ENCODE data around the gene CHRFAM7A.
"Not testable (repeated sequence)": the region's sequence is repeated elsewhere in the genome, so short reads cannot be mapped to it uniquely, and the experiment has no call there.

Gene CHRFAM7A

DNA sequence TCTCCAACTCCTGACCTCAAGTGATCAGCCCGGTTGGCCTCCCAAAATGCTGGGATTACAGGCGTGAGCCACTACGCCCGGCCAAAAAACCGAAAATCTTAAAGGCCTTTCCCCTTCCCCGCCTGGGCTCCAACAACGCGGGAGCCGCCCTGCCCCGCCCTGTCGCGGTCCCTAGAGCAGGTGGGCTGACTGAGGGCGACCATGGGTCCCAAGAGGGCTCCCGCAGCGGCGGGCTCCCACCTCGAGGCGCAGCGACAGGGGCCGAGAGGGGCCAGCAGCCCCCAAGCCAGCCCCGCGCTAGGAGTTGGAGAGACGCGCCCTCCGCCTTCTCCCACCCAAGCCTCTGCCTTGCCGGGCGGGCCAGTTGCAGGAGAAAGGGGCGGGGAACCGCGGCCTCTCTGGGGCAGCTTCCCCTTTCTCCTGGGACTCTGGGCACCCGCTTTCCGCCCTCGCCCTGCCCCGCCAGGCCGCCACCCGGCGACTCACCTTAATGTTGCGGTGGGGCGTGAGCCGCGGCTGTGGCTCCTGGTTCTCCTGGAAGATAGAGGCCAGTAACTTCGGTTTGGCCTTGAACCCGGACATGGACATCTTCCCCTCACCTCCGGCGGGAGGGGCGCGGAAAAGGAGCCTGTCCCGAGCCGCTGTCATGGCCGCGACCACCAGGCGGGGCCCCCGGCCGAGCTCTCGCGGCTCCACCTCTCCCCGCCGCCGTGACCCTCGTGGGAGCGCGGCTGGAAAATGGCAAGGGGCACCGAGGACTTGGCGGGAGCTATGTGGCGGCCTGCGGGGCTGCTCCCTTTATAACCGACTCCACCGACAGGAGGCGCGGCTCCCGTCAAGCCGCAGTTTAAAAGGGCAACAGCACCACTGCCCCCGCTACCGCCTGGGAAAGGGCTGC is at the start of gene CHRFAM7A:
TSS of gene CHRFAM7A (minus strand) at position 775 of the 898 bp plus-strand sequence. CDS start 10,189 bp downstream, outside the sequence.
- DNase-seq: not testable (repeated sequence)

GRCh38 chr15:30438348-30438747 is 45.0 kb upstream of the CHRFAM7A start:
- not testable (repeated sequence) for DNase-seq

DNA sequence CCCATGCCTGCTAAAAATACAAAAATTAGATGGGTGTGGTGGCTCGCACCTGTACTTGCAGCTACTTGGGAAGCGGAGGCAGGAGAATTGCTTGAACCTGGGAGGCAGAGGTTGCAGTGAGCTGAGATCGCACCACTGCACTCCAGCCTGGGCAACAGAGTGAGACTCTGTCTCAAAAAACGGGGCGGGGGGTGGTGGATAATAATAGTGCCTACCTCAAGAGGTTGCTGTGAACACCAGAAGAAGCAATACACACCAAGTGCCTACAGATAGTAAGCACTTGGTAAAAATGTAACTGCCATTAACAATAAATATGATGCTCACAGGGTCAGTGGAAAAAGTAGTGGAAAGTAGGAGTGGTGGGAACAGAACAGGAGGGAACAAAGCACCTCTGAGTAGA is 42.5 kb upstream of the CHRFAM7A start:
- DNase-seq: not testable (repeated sequence)

DNA sequence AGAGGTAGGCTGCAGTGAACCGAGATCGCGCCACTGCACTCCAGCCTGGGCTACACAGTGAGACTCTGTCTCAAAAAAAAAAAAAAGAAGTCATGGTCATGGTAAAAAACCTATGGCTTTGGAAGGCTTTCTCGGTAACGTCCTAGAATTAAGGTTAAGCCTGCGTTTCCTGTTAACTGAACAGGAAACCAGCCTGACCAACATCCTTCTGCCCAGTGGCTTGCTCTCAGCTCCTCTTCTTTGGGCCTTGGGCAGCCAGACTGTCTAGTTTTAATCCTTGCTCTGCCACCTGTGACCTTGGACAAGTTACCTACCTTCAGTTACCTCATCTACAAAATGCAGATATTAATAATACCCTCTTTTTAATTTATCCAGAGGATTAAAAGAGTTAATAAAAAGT is 27.4 kb upstream of the CHRFAM7A start:
- not testable (repeated sequence) for DNase-seq

- DNase-seq: not testable (repeated sequence)
These were observed 20.8 kb upstream of the CHRFAM7A start, which contains the start of gene GOLGA8R for GRCh38 chr15:30414160-30414559. Gene GOLGA8R (minus strand): TSS chr15:30414260. CDS start chr15:30414162, 98 bp downstream.

DNA sequence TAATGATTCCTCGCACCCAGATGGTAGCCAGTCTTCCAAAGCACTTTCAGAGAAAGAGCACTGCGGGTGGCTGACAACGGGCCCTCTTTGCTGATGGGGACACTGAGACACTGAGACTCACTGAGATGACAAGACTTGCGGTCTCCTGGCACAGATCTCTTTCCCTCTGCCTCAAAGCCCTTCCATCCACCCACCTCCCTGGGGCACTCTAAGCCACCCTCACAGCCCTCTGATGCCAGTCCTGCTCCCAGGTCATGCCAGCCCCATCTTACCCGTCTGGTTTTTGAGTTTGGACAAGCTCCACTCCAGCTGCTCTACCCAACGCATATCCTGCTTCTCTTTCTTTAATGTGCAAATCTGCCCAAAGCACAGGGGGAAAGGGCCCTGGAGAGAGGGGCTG is 14.3 kb upstream of the CHRFAM7A start:
- DNase-seq: not testable (repeated sequence)

DNA sequence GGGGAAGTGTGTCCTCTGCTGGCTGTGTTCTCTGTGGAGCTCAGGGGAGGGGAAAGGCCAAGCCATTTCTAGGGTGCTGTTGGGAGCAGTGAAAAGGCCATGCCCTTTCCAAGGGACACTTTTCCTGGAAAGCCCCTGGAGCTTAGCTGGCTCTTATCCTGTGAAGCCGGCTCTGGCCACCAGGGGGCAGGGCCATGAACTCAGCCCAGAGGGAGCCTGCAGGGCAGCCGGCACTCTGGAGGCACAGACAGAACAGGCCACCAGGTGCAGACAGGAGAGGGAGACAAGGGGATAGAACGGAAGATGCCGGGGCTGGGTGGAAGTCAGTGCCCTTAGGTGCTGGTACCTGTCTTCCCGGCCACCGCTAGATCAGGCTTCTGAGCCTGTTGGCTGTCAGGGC is 5.6 kb upstream of the CHRFAM7A start:
- peak; percentile 41 for DNase-seq

GRCh38 chr15:30393664-30393991 is 288 bp upstream of the CHRFAM7A start:
- DNase-seq: not testable (repeated sequence)

- not testable (repeated sequence) for DNase-seq
These were observed 6.9 kb downstream of the CHRFAM7A start for GRCh38 chr15:30386318-30386887.

DNA sequence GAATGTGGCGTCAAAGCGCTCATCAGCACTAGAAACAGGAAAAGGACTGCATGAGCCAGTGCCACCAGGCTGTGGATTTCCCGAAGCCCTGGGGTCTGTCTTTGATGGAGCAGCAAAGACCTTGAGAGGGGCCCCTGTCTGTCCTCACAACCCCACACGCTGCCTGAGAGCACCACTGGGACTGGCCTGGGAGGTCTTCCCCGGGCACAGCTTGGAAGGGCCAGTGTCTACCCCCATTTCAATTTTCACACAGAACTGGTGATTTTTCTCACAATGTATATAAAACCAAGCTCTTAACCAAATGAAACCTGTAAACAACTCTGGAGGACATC is 16.3 kb downstream of the CHRFAM7A start:
- DNase-seq: not testable (repeated sequence)

DNA sequence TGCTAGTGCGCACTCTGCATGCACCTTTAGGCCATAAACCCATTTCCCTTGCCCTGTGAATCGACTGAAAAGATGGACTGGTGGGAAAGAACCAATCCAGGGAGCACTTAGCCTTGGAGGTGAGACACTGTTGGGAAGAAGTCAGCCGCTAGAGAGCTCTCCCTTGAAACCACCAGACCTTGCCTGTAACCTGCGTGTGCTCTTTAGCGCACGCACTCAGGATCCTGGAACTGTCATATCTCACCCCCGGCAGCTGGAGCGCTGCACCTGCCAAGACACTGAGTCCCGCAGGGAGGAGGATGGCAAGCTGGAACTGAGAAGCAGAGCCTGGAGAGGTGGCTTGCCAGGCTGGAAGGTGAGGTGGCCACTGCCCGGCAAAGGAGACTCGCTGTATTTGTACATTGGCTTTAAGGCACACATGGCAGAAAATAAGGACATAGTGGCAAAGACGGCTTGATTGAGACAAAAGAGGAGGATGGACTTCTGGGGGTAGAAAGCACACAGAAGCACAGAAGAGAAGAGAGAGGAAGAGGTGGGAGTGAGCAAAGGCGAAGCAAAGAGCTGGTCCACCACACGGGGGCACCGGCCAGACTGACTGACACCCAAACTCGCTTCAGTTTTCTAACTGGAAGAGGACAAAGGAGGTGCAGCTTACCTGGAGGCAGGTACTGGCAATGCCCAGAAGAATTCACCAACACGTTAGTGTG is 16.8 kb downstream of the CHRFAM7A start:
- not testable (repeated sequence) for DNase-seq

DNA sequence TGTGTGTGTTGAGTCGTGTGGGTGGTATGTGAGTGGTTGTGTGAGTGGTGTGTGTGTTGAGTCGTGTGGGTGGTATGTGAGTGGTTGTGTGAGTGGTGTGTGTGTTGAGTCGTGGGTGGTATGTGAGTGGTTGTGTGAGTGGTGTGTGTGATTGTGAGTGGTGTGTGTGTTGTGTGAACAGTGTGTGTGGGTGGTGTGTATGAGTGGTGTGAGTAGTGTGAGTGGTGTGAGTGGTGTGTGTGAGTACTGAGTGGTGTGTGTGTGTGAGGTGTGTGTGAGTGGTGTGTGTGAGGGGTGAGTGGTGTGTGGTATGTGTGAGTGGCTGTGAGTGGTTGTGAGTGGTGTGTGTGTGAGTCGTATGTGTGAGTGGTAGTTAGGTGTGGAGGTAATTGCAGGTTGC is 17.5 kb downstream of the CHRFAM7A start:
- DNase-seq: not testable (repeated sequence)

DNA sequence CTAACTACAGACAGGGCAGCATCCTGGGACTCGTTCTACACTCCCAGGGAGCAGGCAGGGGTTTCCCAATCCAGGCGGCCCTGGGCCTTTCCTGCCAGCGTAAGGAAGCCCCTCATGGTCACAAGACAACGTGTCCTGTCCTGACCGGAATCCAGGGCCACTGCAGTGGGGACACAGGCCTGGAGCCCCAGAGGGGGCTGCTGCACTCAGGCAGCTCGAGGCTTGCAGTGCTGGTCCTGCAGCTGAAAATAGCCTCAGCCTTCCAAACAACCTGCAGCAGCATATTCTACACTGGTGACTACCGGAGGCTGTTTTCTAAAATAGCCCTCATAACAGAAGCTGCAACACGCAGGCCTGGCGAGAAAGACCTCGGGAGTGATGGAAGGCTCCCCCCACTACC is 18.5 kb downstream of the CHRFAM7A start:
- not testable (repeated sequence) for DNase-seq

DNA sequence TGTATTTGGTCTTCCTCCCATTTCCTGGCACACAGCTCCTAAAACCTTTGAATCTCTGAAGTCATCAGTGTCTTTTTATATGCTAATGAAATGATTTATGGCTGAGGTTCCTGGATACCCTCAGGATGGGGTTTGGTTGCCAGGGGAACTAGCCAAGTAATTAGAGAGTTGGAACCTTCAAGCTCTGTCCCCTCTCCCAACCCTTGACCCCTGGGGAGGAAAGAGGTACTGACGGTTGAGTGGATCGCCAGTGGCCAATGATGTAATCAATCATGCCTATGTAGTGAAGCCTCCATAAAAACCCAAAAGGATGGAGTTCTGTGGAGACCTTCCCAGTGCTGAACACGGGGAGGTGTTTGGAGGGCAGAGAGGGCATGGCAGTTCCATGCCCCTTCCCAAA is 25.1 kb downstream of the CHRFAM7A start:
- DNase-seq: not testable (repeated sequence)

- DNase-seq: not testable (repeated sequence)
These were observed 26.1 kb downstream of the CHRFAM7A start for GRCh38 chr15:30367246-30367645.

DNA sequence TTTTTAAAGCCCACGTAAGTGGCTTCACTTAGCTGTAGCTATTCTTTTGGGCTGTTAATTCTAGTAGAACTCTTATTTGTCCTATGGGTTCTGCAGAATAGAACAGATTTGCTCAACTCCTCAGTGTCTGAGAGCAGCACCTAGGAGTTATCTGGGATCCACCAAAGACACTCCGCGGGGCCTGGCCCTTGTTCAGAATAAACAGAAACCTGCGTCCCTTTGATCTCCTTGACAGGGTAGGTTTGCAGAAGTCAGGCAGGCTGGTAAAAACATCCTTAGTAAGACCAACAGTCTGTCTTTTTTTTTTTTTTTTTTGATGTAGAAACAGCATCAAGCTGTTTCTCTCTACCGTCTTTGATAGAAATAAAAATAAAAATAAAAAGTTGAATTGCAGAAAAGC is 31.9 kb downstream of the CHRFAM7A start:
- not testable (repeated sequence) for DNase-seq

GRCh38 chr15:30360990-30361389 is 32.4 kb downstream of the CHRFAM7A start:
- DNase-seq: not testable (repeated sequence)

GRCh38 chr15:30355043-30355442 is 38.3 kb downstream of the CHRFAM7A start:
- DNase-seq: not testable (repeated sequence)

- DNase-seq: not testable (repeated sequence)
These were observed 43.5 kb downstream of the CHRFAM7A start for GRCh38 chr15:30349803-30350202.

DNA sequence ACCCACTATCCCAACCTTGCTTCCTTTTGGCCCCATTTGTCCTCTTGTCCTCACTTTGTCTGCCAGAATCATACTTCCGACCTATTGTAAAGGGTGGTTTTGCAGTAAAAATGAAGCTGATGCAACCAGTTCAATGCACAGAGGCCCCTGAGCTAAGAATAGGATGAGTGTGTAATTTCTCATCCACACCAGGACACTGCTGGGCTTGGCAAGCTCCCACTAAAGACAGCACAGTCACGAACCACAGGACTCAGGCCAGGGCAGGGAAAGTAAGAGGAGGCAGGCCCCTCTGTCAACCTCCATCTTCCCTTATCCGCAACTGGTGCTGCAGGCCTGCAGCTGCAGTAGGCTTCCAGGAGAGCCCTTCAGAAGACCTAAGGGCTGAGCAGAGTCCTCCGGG is 56.8 kb downstream of the CHRFAM7A start:
- DNase-seq: not testable (repeated sequence)

- DNase-seq: not testable (repeated sequence)
These were observed 59.2 kb downstream of the CHRFAM7A start for GRCh38 chr15:30334152-30334551.

GRCh38 chr15:30326145-30326544 is 67.2 kb downstream of the CHRFAM7A start:
- not testable (repeated sequence) for DNase-seq

- DNase-seq: not testable (repeated sequence)
These were observed 72.3 kb downstream of the CHRFAM7A start for GRCh38 chr15:30321063-30321462.
